K562 (cell line): ENCODE results near the gene BTBD16. TPM values are rescaled to one million over a fixed set of nuclear protein-coding genes. Genes with fewer than 3 reads are reported as not detected.

Source experiments
- ATAC-seq: fragments of 200-7000 bp; cut with Tn5 transposase; 3 replicates; pipeline ENCODE4 v1.9.1; 2020; ENCODE audit warnings: moderate library complexity
- BruUV-seq: library from RNA; stranded (reverse); fragments of 400-500 nt; replicated peaks from 2 replicates; lab custom pipeline; 2021; lab: Mats Ljungman, UMichigan
- CTCF ChIA-PET: fragments of 300-600 bp; formaldehyde crosslinking; extraction: SDS; loops from one replicate; lab custom pipeline; 2021; ENCODE audit warnings: low intra/inter-chr PET ratio; lab: Yijun Ruan, JAX
- POLR2A ChIA-PET: fragments of 300-600, 350-650 bp; sonication (Branson Sonifier 250); formaldehyde crosslinking; extraction: SDS; loops from one replicate; lab custom pipeline; 2021; ENCODE audit warnings: antibody characterized with exemption, inconsistent platforms; lab: Yijun Ruan, JAX
- DNase-seq, 4 experiments: peaks; one replicate each; pipeline versions ENCODE4 v3.0.0 to v3.0.0-alpha.2; 2011 to 2018; ENCODE audit warnings: low spot score in 3 of 4, mixed read lengths in 3 of 4; ENCODE audit errors: extremely low read depth in 1 of 4
- FAIRE-seq: peaks from 2 replicates; lab custom pipeline; 2011; peaks lifted over from hg19 to GRCh38; lab: Jason Lieb, UNC
- H2AFZ ChIP-seq: 2 replicates; pipeline ENCODE4 v1.6.0; 2011; ENCODE audit warnings: low read depth, low read length, control low read depth, inconsistent platforms
- H3K27ac ChIP-seq: fragments of 200-600 bp; 3 replicates; pipeline ENCODE4 v1.8.0; 2011; ENCODE audit warnings: low read depth, mild to moderate bottlenecking, control low read depth, inconsistent platforms, low read length, moderate library complexity, mixed read lengths; ENCODE audit errors: extremely low read depth
- H3K27me3 ChIP-seq, 2 experiments: fragments of 300-600 bp in 1 of 2; 2 replicates in 1 of 2; 3 replicates in 1 of 2; pipeline versions ENCODE4 v1.6.0 to v1.8.0; 2011; ENCODE audit warnings: inconsistent platforms in 2 of 2, low read length in 2 of 2, mild to moderate bottlenecking in 1 of 2, mixed read lengths in 1 of 2, moderate library complexity in 1 of 2; ENCODE audit not compliant: control insufficient read depth in 2 of 2, insufficient read depth in 2 of 2
- H3K36me3 ChIP-seq: fragments of 300-600 bp; 3 replicates; pipeline ENCODE4 v1.8.0; 2011; ENCODE audit warnings: mild to moderate bottlenecking, low read length, inconsistent platforms; ENCODE audit not compliant: control insufficient read depth, insufficient read depth
- H3K4me1 ChIP-seq, 2 experiments: fragments of 200-600 bp in 1 of 2; replicated peaks in 1 of 2; 2 replicates in 1 of 2; 3 replicates in 1 of 2; pipeline versions ENCODE4 v1.5.1 to v1.8.0; 2011; ENCODE audit warnings: inconsistent platforms in 2 of 2, low read length in 2 of 2, mild to moderate bottlenecking in 1 of 2, mixed read lengths in 1 of 2, moderate library complexity in 1 of 2; ENCODE audit not compliant: control insufficient read depth in 2 of 2, insufficient read depth in 2 of 2
- H3K4me2 ChIP-seq: 2 replicates; pipeline ENCODE4 v1.6.1; 2011; ENCODE audit warnings: low read length, control low read depth, inconsistent platforms, mixed read lengths; ENCODE audit not compliant: insufficient read depth
- H3K4me3 ChIP-seq: fragments of 200-600 bp; sonication (generic), shearing (Covaris generic); 2 replicates; pipeline ENCODE4 v1.5.1; 2016; ENCODE audit warnings: control low read depth, inconsistent platforms
- H3K79me2 ChIP-seq: fragments of 200-600 bp; 3 replicates; pipeline ENCODE4 v1.8.0; 2011; ENCODE audit warnings: low read length, inconsistent platforms; ENCODE audit not compliant: control insufficient read depth, insufficient read depth
- H3K9ac ChIP-seq, 2 experiments: 2 replicates each; pipeline versions ENCODE4 v1.6.0 to v1.6.1; 2011; ENCODE audit warnings: low read depth in 2 of 2, low read length in 2 of 2, control low read depth in 1 of 2, inconsistent platforms in 1 of 2, mild to moderate bottlenecking in 1 of 2, mixed read lengths in 1 of 2; ENCODE audit not compliant: insufficient read depth in 1 of 2
- H3K9me1 ChIP-seq: one replicate; pipeline ENCODE4 v1.6.0; 2011; ENCODE audit warnings: inconsistent platforms, mild to moderate bottlenecking, low read length, moderate library complexity; ENCODE audit not compliant: control insufficient read depth, insufficient read depth
- H3K9me3 ChIP-seq: replicated peaks from 2 replicates; pipeline ENCODE4 v1.5.1; 2011; ENCODE audit warnings: low read depth, low read length, inconsistent platforms; ENCODE audit not compliant: control insufficient read depth, insufficient read depth
- H4K20me1 ChIP-seq: replicated peaks from 2 replicates; pipeline ENCODE4 v1.6.1; 2011; ENCODE audit warnings: low read length, inconsistent platforms, mixed read lengths; ENCODE audit not compliant: control insufficient read depth, insufficient read depth
- ARID1B ChIP-seq: fragments of 450-650 bp; IDR thresholded peaks from 2 replicates; pipeline ENCODE4 v1.6.1; 2016; ENCODE audit warnings: antibody characterized with exemption, mild to moderate bottlenecking, inconsistent platforms
- ATF4 ChIP-seq: fragments of 450-650 bp; formaldehyde crosslinking; IDR thresholded peaks from 2 replicates; pipeline ENCODE4 v1.4.0; 2022; ENCODE audit warnings: mild to moderate bottlenecking, moderate library complexity
- ATF6 ChIP-seq: sonication (generic); formaldehyde crosslinking; IDR thresholded peaks from 2 replicates; pipeline ENCODE4 v1.4.0; 2020; ENCODE audit warnings: mild to moderate bottlenecking, missing genetic modification reagents
- ELK1 ChIP-seq: sonication (generic); formaldehyde crosslinking; IDR thresholded peaks from 2 replicates; pipeline ENCODE4 v1.8.1; 2022; ENCODE audit warnings: missing genetic modification reagents
- EP400 ChIP-seq: fragments of 450-650 bp; IDR thresholded peaks from 2 replicates; pipeline ENCODE4 v1.6.1; 2017; ENCODE audit warnings: antibody characterized with exemption, mild to moderate bottlenecking, moderate library complexity
- GTF3C2 ChIP-seq: IDR thresholded peaks from 3 replicates; pipeline ENCODE4 v1.6.1; 2011; ENCODE audit warnings: borderline replicate concordance, mild to moderate bottlenecking, moderate library complexity; ENCODE audit not compliant: insufficient read length; ENCODE audit errors: extremely low read depth
- HNRNPLL ChIP-seq: fragments of 200-400 bp; formaldehyde crosslinking; IDR thresholded peaks from 2 replicates; pipeline ENCODE4 v1.6.1; 2017; ENCODE audit warnings: low read length, low read depth, mild to moderate bottlenecking; ENCODE audit not compliant: poor library complexity, severe bottlenecking
- NR3C1 ChIP-seq: sonication (generic); formaldehyde crosslinking; IDR thresholded peaks from 2 replicates; pipeline ENCODE4 v1.8.1; 2022; ENCODE audit warnings: missing genetic modification reagents
- USF2 ChIP-seq: sonication (generic); formaldehyde crosslinking; IDR thresholded peaks from 2 replicates; pipeline ENCODE4 v1.5.0; 2020; ENCODE audit warnings: missing genetic modification reagents
- ZNF133 ChIP-seq: fragments of 250-450 bp; sonication (Bioruptor Pico); IDR thresholded peaks from 2 replicates; pipeline ENCODE4 v1.4.0; 2020; ENCODE audit warnings: mild to moderate bottlenecking
- ZNF140 ChIP-seq: fragments of 250-450 bp; sonication (Bioruptor Pico); IDR thresholded peaks from 2 replicates; pipeline ENCODE4 v1.8.0; 2021; ENCODE audit warnings: moderate library complexity, mild to moderate bottlenecking, inconsistent platforms
- ZNF239 ChIP-seq: fragments of 250-450 bp; sonication (Bioruptor Pico); IDR thresholded peaks from 2 replicates; pipeline ENCODE4 v1.4.0; 2020; ENCODE audit warnings: mild to moderate bottlenecking
- ZNF324 ChIP-seq: fragments of 250-450 bp; sonication (Bioruptor Pico); IDR thresholded peaks from 2 replicates; pipeline ENCODE4 v1.4.0; 2020; ENCODE audit warnings: mild to moderate bottlenecking
- ZNF707 ChIP-seq: fragments of 250-450 bp; sonication (Bioruptor Pico); conservative IDR thresholded peaks from 2 replicates; pipeline ENCODE4 v1.8.0; 2022; ENCODE audit warnings: inconsistent platforms, mild to moderate bottlenecking, moderate library complexity
- ZSCAN29 ChIP-seq: fragments of 450-650 bp; IDR thresholded peaks from 2 replicates; pipeline ENCODE4 v1.6.1; 2017
- WGBS: fragments of 100-300 bp; shearing (Covaris generic); methylation state at CpG from one replicate; pipeline ENCODE4 v1.1.6; 2016; ENCODE audit warnings: low coverage, mixed read lengths; ENCODE audit not compliant: insufficient coverage; ENCODE audit errors: missing lambda C conversion rate; 5-methylcytosine and 5-hydroxymethylcytosine counted together
- in situ Hi-C: fragments of 300-500 bp; cut with MboI; formaldehyde crosslinking; loops from 4 replicates; pipeline ENCODE4 v1.15.0; 2018; ENCODE audit warnings: inconsistent platforms, mixed read lengths
- intact Hi-C: fragments of 100-400 bp; cut with micrococcal nuclease; formaldehyde crosslinking; loops from 2 replicates; pipeline ENCODE4 v1.14.2; 2022
- polyA plus RNA-seq, 8 experiments: library from polyadenylated mRNA; depleted of rRNA in 4 of 8; stranded (reverse) in 5 of 8; unstranded in 3 of 8; fragments of >200 nt; fragmentation: Nextera tagmentation in 2 of 8; fragmentation: Illumina TruSeq in 1 of 8; extraction: Ambion mirVana in 2 of 8; extraction: Trizol in 1 of 8; gene quantifications; 2 replicates each; pipeline versions ENCODE4 v1.2.1 to v1.2.3, GENCODE V29; 2011 to 2014; ENCODE audit warnings: inconsistent platforms in 1 of 8, missing spikeins in 1 of 8
- total RNA-seq, 7 experiments: library from RNA; depleted of rRNA in 6 of 7; stranded (reverse); fragments of >200 nt in 6 of 7; fragmentation: Illumina TruSeq in 2 of 7; extraction: Trizol in 2 of 7; gene quantifications; 2 replicates each; pipeline versions ENCODE4 v1.2.1 to v1.2.3, GENCODE V29; 2011 to 2021; ENCODE audit warnings: low replicate concordance in 1 of 7

BTBD16 gene
- total and polyA plus RNA-seq, 9 of the 15 experiments (the other 6 are each of a cell fraction or from before 2014, with no cell fraction given), result 0.11 TPM; not detected in 8

- TF ChIP-seq ATF4 (no peak), ZNF133 (no peak), ZNF707 (CRISPR knock-in tag) (no peak), ZNF324 (CRISPR knock-in tag) (no peak), NR3C1 (no peak)
These were observed 55.3 kb downstream of the BTBD16 start (continued) for GRCh38 chr10:122326385-122326784.

GRCh38 chr10:122326806-122327205 is 55.7 kb downstream of the BTBD16 start:
- TF ChIP-seq EP400 (no peak), ARID1B (no peak), ELK1 (CRISPR knock-in tag) (no peak), GTF3C2 (no peak), ATF6 (CRISPR knock-in tag) (no peak), USF2 (CRISPR knock-in tag) (no peak), ZNF239 (CRISPR knock-in tag) (no peak), ZSCAN29 (no peak), HNRNPLL (no peak), ZNF140 (no peak)
- no peaks in the 10 kb centered on the region for H3K36me3 ChIP-seq
- H4K20me1 ChIP-seq, result no peaks in the 10 kb centered on the region
- peaks cover 0 to 10% of the 10 kb centered on the region in 2 experiments; a peak in 2 of 5 replicates for H3K27me3 ChIP-seq
- FAIRE-seq (no peak), DNase-seq (no peak), ATAC-seq (no peak)
- H3K9me1 ChIP-seq, result no peaks in the 10 kb centered on the region
- H3K9ac ChIP-seq, result no peak overlapping the region
- no peaks in the 10 kb centered on the region for H3K79me2 ChIP-seq
- ChIA-PET CTCF (no interaction called here), POLR2A (no interaction called here)
- H3K4me1 ChIP-seq, result no peaks in the 10 kb centered on the region
- in situ Hi-C loops (no loop called here), intact Hi-C loops (no loop called here)
- H3K9me3 ChIP-seq, result no peaks in the 10 kb centered on the region
- no TSS peak for BruUV-seq
- H3K4me2 ChIP-seq, result no peak overlapping the region
- H2AFZ ChIP-seq, result no peak overlapping the region
- H3K27ac ChIP-seq, result no peak overlapping the region
- H3K4me3 ChIP-seq, result no peak overlapping the region
- WGBS, result 1% methylated on average over 6 of the region's 6 CpGs
